Pericardium fibroblast (primary cell): ENCODE measurements around the gene EIF5A2. TPM values are rescaled to one million over a fixed set of nuclear protein-coding genes. Genes with fewer than 3 reads are reported as not detected.

Source experiments
- total RNA-seq: library from RNA; depleted of rRNA; stranded (reverse); fragments of >200 nt; gene quantifications from 2 replicates; pipeline ENCODE4 v1.2.3, GENCODE V29; 2015

Gene EIF5A2
- total RNA-seq: 4.6 and 8.5 TPM in 2 replicates

DNA sequence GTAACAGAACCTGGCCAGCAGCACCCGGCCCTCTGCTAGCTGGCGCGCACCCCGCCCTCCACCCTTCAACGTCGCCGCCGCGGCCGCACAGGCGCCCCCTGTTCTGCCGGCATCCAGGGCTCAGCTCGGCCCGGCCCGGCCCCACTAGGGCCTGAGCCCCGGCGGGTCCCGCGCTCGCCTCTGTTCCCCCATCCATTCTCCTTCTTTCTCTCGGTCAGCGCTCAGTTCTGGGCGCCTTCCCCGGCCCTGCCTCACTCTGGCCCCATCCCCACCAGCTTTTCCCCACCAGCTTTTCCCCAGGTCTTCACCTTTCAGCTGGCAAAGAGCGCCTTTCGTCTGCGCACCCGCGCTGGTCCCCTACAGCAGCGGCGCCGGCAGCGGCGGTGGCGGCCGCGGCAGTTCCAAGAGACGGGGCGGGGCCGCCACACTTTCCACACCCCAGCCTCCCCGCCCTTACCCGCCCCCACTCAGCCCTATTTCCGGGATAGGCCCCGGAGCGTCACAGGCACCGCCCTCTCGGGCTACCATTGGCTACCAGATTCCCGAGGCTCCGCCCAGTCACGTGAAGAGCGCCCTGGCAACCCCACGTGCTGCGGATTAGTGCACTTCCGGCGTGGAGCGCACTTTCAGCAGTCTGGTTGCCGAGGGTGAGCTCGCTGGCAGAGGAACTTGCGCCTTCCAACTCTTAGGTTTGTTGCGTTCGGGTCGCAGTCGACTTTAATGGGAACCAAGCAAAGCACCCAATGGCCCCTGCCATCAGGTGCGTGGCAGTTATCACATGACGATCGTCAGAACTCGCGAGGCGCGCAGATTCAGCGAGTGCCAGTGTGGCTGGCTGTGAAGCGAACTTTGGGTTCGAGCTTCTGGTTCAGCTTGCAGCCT is at the start of gene EIF5A2:
Gene EIF5A2 (minus strand): TSS at position 403 of the 882 bp plus-strand sequence. CDS start 831 bp downstream, outside the sequence.

GRCh38 chr3:170869645-170870593 is 38.5 kb downstream of the EIF5A2 start, which contains the start of gene RPL22L1:
Gene RPL22L1 (minus strand): TSS chr3:170870195. CDS start chr3:170870167, 28 bp downstream.

Other genes starting within 250 kb of the EIF5A2 start
- gene RPL22L1, start 38.4 kb downstream of the EIF5A2 start, total RNA-seq: 270 and 338 TPM in 2 replicates
- not detected in 2 replicates for gene SLC2A2, start 118.1 kb upstream of the EIF5A2 start, total RNA-seq